ENCODE measurements around the gene ADCY2.

- TF ChIP-seq CTCF (IDR thresholded peaks at IDR 0.05) (no peak), POLR2AphosphoS5 (IDR thresholded peaks at IDR 0.05) (no peak), POLR2A (IDR thresholded peaks at IDR 0.05) (no peak)
Observed at GRCh38 chr5:7546555-7546954, 150.6 kb downstream of the ADCY2 start.

All from prostate gland (tissue), 2 donors.